GM19395 (cell line): Measurements from ENCODE around the gene FAXC.
"Not testable (repeated sequence)": the region's sequence is repeated elsewhere in the genome, so short reads cannot be mapped to it uniquely, and the experiment has no call there.

Experiments used
- ATAC-seq: cut with Tn5 transposase; IDR thresholded peaks from one replicate; pipeline ENCODE4 v1.9.1; 2021; ENCODE audit warnings: mild to moderate bottlenecking, moderate library complexity; ENCODE audit not compliant: unreplicated experiment

The FAXC gene

DNA sequence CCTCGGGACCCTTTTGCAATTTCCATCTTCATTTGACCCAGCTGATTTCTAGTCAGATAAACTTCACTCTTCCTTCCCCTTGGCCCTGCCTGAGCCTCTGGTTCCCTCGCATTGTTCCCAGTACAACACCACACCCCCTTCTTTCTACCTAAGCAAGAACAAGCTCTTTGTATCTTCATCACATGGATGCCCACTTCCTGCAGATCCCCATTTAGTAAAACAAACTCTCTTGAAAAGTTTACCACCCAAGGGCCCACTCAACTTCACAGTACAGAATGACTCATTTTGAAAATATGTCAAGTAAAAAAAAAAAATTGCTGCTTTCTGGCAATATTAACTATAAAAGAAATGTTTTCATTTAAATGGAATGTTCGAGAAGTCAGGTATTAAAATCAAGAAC lies 5.2 kb downstream of the FAXC start:
- no peak for ATAC-seq

GRCh38 chr6:99341862-99342455 lies 7.5 kb downstream of the FAXC start:
- peak; percentile 51 for ATAC-seq

GRCh38 chr6:99338188-99338587 lies 11.3 kb downstream of the FAXC start:
- ATAC-seq, result no peak

DNA sequence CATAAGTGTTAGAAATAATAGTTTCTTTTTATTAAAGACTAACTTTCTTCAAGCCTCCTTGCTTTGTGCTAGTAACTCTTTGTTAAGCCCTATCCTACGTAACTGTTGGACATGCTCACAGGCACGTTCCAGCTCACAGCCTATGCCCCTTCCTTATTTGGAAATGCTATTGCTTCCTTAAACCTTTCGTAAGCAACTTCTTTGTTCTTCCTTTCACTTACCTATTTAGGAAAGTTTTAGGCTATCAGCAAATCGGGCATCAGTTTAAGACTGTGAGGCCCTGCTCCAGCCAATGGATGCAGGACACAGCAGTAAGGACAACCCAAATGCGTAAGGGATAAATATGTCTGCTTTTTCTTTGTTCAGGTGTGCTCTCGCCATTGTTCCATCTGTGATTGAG lies 14.2 kb downstream of the FAXC start:
- ATAC-seq, result not testable (repeated sequence)

- ATAC-seq, result peak; percentile 49
These were observed 14.8 kb downstream of the FAXC start for GRCh38 chr6:99334526-99335127.

- ATAC-seq, result peak; percentile 90
These were observed 16.4 kb downstream of the FAXC start for GRCh38 chr6:99333068-99333467.

DNA sequence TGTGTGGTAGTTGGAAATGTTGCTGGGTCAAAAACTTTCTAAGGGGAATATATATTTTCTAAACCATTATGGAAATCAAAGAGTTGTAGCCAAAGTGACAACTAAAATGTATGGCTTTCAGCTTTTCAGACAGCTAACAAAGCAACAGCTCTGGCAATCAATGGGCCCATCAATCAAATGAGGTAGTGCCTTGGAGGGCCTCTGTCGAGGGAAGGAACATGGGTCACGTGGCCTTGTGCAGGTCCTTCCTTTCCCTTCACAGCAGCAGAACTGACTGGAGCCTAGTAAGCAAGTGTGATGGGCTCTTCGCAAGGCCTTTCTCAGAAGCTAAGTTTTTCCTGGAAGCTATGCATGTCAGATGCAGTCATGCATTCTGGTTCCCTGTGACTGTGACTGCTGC lies 17.9 kb downstream of the FAXC start:
- ATAC-seq, result no peak

- peak; percentile 65 for ATAC-seq
These were observed 19.3 kb downstream of the FAXC start for GRCh38 chr6:99330159-99330558.

- no peak for ATAC-seq
These were observed 24.5 kb downstream of the FAXC start for GRCh38 chr6:99324996-99325395.

DNA sequence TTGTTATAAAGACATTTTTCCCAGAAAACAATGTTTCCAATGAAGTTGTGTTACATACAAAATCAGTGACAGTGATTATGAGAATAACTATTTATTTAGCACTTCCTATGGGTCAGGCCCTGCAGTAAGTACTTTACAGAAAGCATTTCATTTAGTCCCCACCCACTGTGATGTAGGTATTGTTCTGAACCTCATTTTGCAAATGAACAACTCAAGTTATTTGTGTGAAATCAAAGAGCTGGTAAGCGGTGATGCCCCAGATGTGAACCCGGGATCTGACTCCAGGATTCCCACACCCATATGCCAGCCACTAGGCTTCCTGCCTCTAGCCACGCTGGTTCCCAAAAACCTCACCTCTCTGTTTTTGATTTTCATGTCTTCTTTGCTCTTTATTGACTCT lies 30.9 kb downstream of the FAXC start:
- ATAC-seq, result no peak

- no peak for ATAC-seq
These were observed 37.1 kb downstream of the FAXC start for GRCh38 chr6:99312354-99312753.

GRCh38 chr6:99310553-99310952 lies 38.9 kb downstream of the FAXC start:
- no peak for ATAC-seq

- no peak for ATAC-seq
These were observed 39.9 kb downstream of the FAXC start for GRCh38 chr6:99309557-99309956.

DNA sequence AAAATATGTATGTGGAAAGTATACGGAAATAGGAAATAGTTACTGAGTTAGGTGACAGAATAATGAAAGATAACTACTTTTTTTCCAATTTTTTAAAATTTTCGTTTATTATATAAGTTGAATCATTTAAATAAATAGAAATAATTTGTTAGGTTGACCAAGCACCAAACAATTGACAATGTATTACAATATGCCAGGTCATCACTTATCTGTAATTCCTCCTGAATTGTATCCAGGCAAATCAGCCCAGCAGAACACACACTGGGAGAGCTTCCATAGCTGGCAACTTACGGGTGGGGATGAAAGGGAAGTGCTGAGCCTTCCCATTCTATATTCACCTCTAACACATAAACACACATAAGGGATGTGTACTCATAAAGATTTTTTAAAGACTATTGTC lies 40.7 kb downstream of the FAXC start:
- no peak for ATAC-seq

DNA sequence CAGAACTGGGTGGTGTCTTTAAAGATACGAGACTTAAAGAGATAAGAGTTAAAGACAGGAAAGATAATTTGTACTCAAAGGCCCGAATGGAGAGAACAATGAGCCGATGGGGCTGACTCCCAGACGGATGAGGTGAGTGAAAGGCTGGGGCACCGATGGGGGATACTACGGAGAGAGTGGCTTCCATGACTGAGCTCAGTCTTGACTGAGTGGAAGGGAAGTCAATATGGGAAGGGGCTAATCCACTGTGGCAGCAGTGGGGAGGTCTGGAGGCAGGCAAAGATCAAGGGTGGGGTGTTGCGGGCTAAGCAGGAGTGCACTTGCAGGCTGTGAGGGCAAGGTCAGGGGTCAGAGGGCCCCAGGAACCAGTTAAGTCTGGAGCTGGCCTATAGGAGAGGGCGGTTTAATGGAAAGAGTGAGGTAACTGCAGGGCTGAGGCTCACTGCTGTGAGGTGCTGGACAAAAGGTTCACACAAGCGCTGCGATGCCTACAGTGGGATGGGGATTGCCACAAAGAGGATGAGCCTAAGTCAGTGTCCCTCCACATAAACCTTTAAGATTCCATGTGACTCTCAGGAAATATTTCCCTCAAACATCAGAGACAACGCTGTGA lies 42.1 kb downstream of the FAXC start:
- no peak for ATAC-seq

GRCh38 chr6:99306341-99306740 lies 43.1 kb downstream of the FAXC start:
- no peak for ATAC-seq

DNA sequence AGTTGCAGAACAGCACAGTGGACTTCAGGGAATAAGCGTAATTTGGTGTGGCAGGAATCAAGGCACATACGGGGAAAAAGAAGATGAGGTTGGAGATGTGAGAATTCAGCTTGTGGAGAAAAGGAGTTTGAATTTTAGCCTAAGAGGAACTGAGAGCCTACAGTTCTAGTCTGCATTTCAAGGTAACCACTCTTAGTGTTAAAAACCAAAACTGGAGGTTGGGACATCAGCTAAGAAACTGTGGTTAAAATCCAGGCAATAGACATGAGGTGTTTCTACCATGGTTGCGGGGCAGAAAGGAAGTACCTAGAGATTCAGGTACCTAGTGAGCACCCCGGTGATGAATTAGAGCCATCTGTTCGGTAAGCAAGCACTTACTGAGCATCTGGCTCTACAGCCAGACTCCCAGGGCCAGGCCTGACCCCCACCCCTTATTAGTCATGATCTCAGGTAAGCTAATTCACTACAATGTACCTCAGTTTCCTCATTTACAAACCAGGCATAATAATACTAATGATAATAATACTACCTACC lies 44.4 kb downstream of the FAXC start:
- ATAC-seq, result no peak

DNA sequence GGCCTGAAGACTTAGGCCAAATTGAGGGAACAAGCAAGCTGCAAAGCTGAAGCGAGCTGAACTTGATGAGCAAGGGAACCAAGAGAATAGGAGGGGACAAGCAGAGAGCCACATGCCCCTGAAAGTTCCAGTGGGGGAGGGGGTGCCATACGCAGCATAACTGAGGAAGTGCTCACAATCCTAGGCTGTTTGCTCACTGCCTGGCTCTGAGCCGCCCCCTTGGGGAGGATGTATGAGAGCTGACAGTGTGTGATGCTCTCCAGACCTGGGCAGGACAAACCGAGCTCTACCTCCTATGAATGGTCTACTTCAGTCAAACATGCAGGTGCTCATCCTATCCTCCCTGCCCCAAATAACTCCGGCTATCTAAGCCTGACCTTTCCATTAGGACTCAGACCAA lies 52.1 kb downstream of the FAXC start:
- no peak for ATAC-seq

DNA sequence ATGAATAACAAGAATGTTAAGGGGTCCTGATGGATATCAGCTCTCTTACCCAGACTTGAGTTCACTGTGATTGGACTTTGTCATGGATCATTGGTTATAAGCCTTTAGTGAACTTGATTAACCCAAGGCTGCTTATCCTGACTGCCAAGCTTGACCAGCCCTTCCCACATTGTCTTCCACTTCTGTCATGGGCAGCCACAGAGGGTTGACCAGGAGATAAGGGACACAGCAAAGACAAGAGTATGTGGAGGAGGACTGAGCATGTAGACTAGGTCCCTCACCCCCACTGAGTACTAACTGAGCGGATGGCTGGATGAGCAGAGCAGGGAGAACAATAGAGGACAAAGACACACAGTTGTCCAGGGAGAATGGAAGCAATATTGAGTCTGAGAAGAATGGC lies 52.5 kb downstream of the FAXC start:
- ATAC-seq, result no peak

- ATAC-seq, result no peak
These were observed 53.2 kb downstream of the FAXC start for GRCh38 chr6:99296261-99296660.

DNA sequence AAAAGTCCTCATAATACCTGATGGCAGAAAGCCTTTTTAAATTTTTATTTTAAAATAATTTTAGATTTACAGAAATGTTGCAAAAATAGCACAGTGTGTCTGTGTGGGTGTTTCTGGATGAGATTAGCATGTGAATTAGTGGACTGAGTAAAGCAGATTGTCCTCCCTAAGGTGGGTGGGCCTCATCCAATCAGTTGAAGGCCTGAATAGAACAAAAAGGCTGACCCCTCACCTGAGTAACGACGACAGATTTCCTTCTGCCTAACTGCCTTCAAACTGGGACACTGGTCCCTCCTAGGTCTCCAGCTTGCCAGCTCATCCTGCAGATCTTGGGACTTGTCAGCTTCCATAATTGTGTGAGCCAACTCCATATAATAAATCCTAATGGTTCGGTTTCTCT lies 54.2 kb downstream of the FAXC start:
- no peak for ATAC-seq

GRCh38 chr6:99294786-99295185 lies 54.7 kb downstream of the FAXC start:
- ATAC-seq, result no peak
